KMS-11 (cell line): ENCODE measurements around the gene CLTCL1.

ENCODE experiments used
- H2AFZ ChIP-seq: fragments of 200-600 bp; sonication (generic); 2 replicates; pipeline ENCODE4 v1.6.1; 2016; ENCODE audit warnings: antibody characterized with exemption, mixed run types, low read depth
- H3K27ac ChIP-seq: fragments of 200-600 bp; sonication (generic); 2 replicates; pipeline ENCODE4 v1.6.1; 2016; ENCODE audit warnings: mild to moderate bottlenecking, mixed run types
- H3K27me3 ChIP-seq: fragments of 200-600 bp; sonication (generic); 2 replicates; pipeline ENCODE4 v1.6.1; 2017; ENCODE audit warnings: mild to moderate bottlenecking, low read depth, mixed run types, moderate library complexity; ENCODE audit not compliant: insufficient read depth
- H3K36me3 ChIP-seq: fragments of 200-600 bp; sonication (generic); 2 replicates; pipeline ENCODE4 v1.6.1; 2017; ENCODE audit warnings: mild to moderate bottlenecking, mixed run types; ENCODE audit not compliant: insufficient read depth
- H3K4me1 ChIP-seq: fragments of 200-600 bp; sonication (generic); 2 replicates; pipeline ENCODE4 v1.6.1; 2016; ENCODE audit warnings: mild to moderate bottlenecking, low read depth, mixed run types; ENCODE audit not compliant: poor library complexity, severe bottlenecking
- H3K4me2 ChIP-seq: fragments of 200-600 bp; sonication (generic); 2 replicates; pipeline ENCODE4 v1.7.0; 2016; ENCODE audit warnings: mild to moderate bottlenecking, mixed run types
- H3K4me3 ChIP-seq: fragments of 200-600 bp; sonication (generic); IDR thresholded peaks from 2 replicates; pipeline ENCODE4 v1.6.1; 2017; ENCODE audit warnings: low read depth, low read length, mixed read lengths; ENCODE audit not compliant: insufficient read depth
- H3K79me2 ChIP-seq: fragments of 200-600 bp; sonication (generic); 2 replicates; pipeline ENCODE4 v1.6.1; 2016; ENCODE audit warnings: low read depth, mixed run types; ENCODE audit not compliant: insufficient read depth
- H3K9ac ChIP-seq: fragments of 200-600 bp; sonication (generic); 2 replicates; pipeline ENCODE4 v1.6.1; 2016; ENCODE audit warnings: mild to moderate bottlenecking, mixed run types
- H4K20me1 ChIP-seq: fragments of 200-600 bp; sonication (generic); 2 replicates; pipeline ENCODE4 v1.6.1; 2016; ENCODE audit warnings: mild to moderate bottlenecking, mixed run types; ENCODE audit not compliant: insufficient read depth
- TF ChIP-seq, protein P1 (sequence below): fragments of 200-600 bp; sonication (generic); conservative IDR thresholded peaks from 2 replicates; pipeline ENCODE4 v1.6.1; 2017; ENCODE audit warnings: low read depth, mild to moderate bottlenecking, antibody characterized with exemption, low read length, moderate library complexity, mixed read lengths

CLTCL1 gene

DNA sequence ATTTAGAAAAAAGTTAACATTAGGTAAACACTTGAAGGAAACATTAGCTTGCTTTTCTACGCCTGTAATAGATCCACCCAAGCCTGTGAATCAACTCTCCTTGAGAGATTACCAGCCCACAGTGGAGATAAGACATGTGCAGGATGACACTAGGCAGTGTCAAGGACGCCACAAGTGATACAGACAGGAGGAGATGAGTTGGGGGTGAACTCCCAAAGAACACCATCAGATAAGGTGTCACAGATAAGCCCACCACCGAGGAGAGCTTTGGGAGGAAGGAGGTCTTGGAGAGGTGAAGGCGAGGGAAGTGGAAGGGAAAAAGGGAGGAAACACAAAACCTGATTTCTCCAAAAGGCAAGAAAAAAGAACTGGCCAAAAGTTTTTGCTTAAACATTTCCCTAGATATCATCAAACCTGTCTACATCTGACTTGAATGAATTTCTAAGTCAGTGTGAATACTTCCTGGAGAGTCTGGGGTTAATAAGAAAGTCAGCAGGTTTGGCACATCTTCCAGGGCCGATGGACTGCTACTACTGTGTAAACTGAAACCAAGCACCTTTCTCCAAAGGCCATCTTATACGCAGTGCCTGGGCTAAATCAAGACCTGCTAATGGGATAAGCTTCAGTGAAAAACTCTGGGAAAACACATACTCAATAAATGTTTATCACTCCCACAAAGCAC is 15.5 kb downstream of the CLTCL1 start:
- H3K27ac ChIP-seq = no peak overlapping the region
- TF ChIP-seq, protein P1, sequence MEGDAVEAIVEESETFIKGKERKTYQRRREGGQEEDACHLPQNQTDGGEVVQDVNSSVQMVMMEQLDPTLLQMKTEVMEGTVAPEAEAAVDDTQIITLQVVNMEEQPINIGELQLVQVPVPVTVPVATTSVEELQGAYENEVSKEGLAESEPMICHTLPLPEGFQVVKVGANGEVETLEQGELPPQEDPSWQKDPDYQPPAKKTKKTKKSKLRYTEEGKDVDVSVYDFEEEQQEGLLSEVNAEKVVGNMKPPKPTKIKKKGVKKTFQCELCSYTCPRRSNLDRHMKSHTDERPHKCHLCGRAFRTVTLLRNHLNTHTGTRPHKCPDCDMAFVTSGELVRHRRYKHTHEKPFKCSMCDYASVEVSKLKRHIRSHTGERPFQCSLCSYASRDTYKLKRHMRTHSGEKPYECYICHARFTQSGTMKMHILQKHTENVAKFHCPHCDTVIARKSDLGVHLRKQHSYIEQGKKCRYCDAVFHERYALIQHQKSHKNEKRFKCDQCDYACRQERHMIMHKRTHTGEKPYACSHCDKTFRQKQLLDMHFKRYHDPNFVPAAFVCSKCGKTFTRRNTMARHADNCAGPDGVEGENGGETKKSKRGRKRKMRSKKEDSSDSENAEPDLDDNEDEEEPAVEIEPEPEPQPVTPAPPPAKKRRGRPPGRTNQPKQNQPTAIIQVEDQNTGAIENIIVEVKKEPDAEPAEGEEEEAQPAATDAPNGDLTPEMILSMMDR = no peak
- no peaks in the 10 kb centered on the region for H4K20me1 ChIP-seq
- H3K79me2 ChIP-seq = no peaks in the 10 kb centered on the region
- no peak overlapping the region for H2AFZ ChIP-seq
- H3K4me3 ChIP-seq = no peak overlapping the region
- no peaks in the 10 kb centered on the region for H3K36me3 ChIP-seq
- H3K4me1 ChIP-seq = no peaks in the 10 kb centered on the region
- H3K4me2 ChIP-seq = no peak overlapping the region
- H3K9ac ChIP-seq = no peak overlapping the region
- H3K27me3 ChIP-seq = no peaks in the 10 kb centered on the region

DNA sequence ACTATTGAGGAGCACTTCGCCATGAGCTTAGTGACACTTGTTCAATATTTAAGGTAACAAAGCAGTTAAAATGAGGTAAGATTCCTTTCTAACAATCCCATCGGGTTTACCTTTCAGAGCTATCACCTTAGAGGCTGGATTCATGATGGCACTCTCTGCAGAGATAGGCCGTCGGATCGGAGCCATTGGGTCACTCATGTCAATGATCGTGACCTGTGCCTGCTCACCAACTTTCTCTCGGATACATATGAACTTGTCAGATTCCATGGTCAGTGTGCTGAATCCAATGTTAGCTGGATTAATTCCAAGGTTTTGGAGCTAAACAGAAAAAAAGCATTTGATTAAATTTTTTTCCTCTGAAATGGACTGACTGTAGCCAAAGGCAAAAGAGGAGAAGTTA is 16.0 kb downstream of the CLTCL1 start:
- no peaks in the 10 kb centered on the region for H3K27me3 ChIP-seq
- no peaks in the 10 kb centered on the region for H3K36me3 ChIP-seq
- H3K4me2 ChIP-seq = no peak overlapping the region
- TF ChIP-seq, protein P1 = no peak
- no peaks in the 10 kb centered on the region for H3K79me2 ChIP-seq
- H3K9ac ChIP-seq = no peak overlapping the region
- no peaks in the 10 kb centered on the region for H3K4me1 ChIP-seq
- H4K20me1 ChIP-seq = no peaks in the 10 kb centered on the region
- no peak overlapping the region for H2AFZ ChIP-seq
- no peak overlapping the region for H3K27ac ChIP-seq
- no peak overlapping the region for H3K4me3 ChIP-seq

DNA sequence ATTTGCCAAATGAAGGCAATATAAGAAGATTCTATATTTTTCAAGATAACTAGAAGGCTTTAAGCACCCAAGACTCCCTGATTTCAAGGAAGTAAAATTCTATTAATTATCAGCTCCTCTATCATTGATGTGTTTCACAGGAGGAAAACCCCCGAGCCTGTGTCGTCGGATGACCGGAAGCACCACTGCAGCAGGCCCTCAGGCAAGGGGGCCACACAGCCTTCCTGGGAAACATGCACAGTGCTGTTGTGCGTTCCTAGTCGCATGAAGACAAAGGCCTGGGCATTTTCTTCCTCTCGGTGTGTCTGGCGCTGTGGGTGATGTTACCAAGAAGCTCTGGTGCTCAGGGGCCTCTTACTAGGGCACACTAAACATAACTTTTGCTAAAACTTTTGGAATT is 16.4 kb downstream of the CLTCL1 start:
- no peaks in the 10 kb centered on the region for H3K36me3 ChIP-seq
- no peak overlapping the region for H3K27ac ChIP-seq
- H3K4me2 ChIP-seq = no peak overlapping the region
- no peaks in the 10 kb centered on the region for H3K27me3 ChIP-seq
- H3K9ac ChIP-seq = no peak overlapping the region
- TF ChIP-seq, protein P1 = no peak
- H3K4me1 ChIP-seq = no peaks in the 10 kb centered on the region
- no peaks in the 10 kb centered on the region for H4K20me1 ChIP-seq
- H3K79me2 ChIP-seq = no peaks in the 10 kb centered on the region
- no peak overlapping the region for H2AFZ ChIP-seq
- no peak overlapping the region for H3K4me3 ChIP-seq

DNA sequence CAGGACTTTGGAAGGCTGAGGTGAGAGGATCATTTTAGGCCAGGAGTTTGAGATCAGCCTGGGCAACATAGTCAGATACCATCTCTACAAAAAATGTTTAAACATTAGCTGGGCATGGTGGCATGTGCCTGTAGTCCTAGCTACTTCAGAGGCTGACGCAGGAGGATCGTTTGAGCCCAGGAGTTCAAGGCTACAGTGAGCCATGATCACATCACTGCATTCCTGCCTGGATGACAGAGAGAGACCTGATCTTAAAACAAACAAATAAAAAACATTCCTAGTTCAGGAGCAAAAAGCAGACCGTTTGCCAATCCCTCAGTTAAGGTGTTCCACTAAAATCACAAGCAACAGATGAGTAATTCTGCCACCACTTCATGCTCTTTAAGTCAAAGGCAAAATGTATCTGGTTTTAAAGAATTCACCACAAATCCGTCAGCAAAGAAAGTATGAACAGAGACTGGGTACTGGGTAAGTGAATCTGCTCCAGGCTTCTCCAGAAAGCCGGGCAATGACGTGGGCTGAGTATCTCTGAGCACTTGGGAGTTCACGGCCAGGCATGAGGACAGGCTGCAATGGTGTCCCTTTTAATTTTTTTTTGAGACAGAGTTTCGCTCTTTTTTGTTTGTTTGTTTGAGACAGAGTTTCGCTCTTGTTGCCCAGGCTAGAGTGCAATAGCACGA is 19.5 kb downstream of the CLTCL1 start:
- no peak overlapping the region for H3K9ac ChIP-seq
- no peak overlapping the region for H3K27ac ChIP-seq
- H3K36me3 ChIP-seq = no peaks in the 10 kb centered on the region
- no peak overlapping the region for H2AFZ ChIP-seq
- no peaks in the 10 kb centered on the region for H3K27me3 ChIP-seq
- H3K4me3 ChIP-seq = no peak overlapping the region
- no peaks in the 10 kb centered on the region for H3K79me2 ChIP-seq
- H3K4me2 ChIP-seq = no peak overlapping the region
- TF ChIP-seq, protein P1 = no peak
- H4K20me1 ChIP-seq = no peaks in the 10 kb centered on the region
- H3K4me1 ChIP-seq = no peaks in the 10 kb centered on the region
